Stimulated activated CD4-positive, alpha-beta T cell treated with anti-CD3 and anti-CD28 coated beads, Interleukin-12 subunit alpha, Interleukin-12 subunit beta, amount 100 ng/mL, for 24 hours (primary cell): ENCODE data around the gene VAV2.
"Not testable (repeated sequence)": the region's sequence is repeated elsewhere in the genome, so short reads cannot be mapped to it uniquely, and the experiment has no call there.

ENCODE experiments used
- DNase-seq, 2 experiments: peaks; one replicate each; pipeline ENCODE4 v3.0.0-alpha.2; 2020; ENCODE audit warnings: low read depth in 2 of 2

VAV2 gene

GRCh38 chr9:133917375-133917774 lies 74.7 kb downstream of the VAV2 start:
- no peak for DNase-seq

GRCh38 chr9:133916159-133916541 lies 76.0 kb downstream of the VAV2 start:
- DNase-seq, result no peak

- DNase-seq, result no peak
Observed at GRCh38 chr9:133915534-133916158, 76.5 kb downstream of the VAV2 start.

GRCh38 chr9:133914442-133915342 lies 77.4 kb downstream of the VAV2 start:
- no peak for DNase-seq

- no peak for DNase-seq
Observed at GRCh38 chr9:133913571-133914369, 78.4 kb downstream of the VAV2 start.

- DNase-seq, result no peak
Observed at GRCh38 chr9:133910855-133911514, 81.1 kb downstream of the VAV2 start.

- DNase-seq, result no peak
Observed at GRCh38 chr9:133906932-133907910, 84.9 kb downstream of the VAV2 start.

GRCh38 chr9:133906218-133906617 lies 85.9 kb downstream of the VAV2 start:
- no peak for DNase-seq

GRCh38 chr9:133905493-133905892 lies 86.6 kb downstream of the VAV2 start:
- DNase-seq, result no peak

GRCh38 chr9:133904346-133905090 lies 87.6 kb downstream of the VAV2 start:
- DNase-seq, result no peak

- DNase-seq, result no peak
Observed at GRCh38 chr9:133901184-133901835, 90.8 kb downstream of the VAV2 start.

- no peak for DNase-seq
Observed at GRCh38 chr9:133897675-133898074, 94.4 kb downstream of the VAV2 start.

GRCh38 chr9:133896007-133896406 lies 96.1 kb downstream of the VAV2 start:
- DNase-seq, result not testable (repeated sequence)

GRCh38 chr9:133895335-133895734 lies 96.8 kb downstream of the VAV2 start:
- DNase-seq, result no peak

- no peak for DNase-seq
Observed at GRCh38 chr9:133894377-133895321, 97.5 kb downstream of the VAV2 start.

- DNase-seq, result no peak
Observed at GRCh38 chr9:133893191-133893994, 98.7 kb downstream of the VAV2 start.

GRCh38 chr9:133892193-133892920 lies 99.8 kb downstream of the VAV2 start:
- DNase-seq, result no peak
